ENCODE results near the gene STKLD1.

Gene STKLD1

GRCh38 chr9:133345596-133345995 lies 30.6 kb upstream of the STKLD1 start:
- no peak for DNase-seq (ENCODE audit: low read depth)

- no peak for DNase-seq (ENCODE audit: low read depth)
Observed at GRCh38 chr9:133346021-133346785, 30.0 kb upstream of the STKLD1 start.

- DNase-seq (ENCODE audit: low read depth) = no peak
Observed at GRCh38 chr9:133347515-133347984, 28.6 kb upstream of the STKLD1 start.

GRCh38 chr9:133347985-133348717 lies 28.0 kb upstream of the STKLD1 start, which contains the start of the genes MED22 and RPL7A:
Gene MED22 (minus strand): TSS chr9:133348131. CDS start chr9:133346662, 1,469 bp downstream.
Gene RPL7A (plus strand): TSS chr9:133348218. CDS start chr9:133348244, 26 bp downstream.
- DNase-seq (ENCODE audit: low read depth) = peak; percentile 91

- no peak for DNase-seq (ENCODE audit: low read depth)
Observed at GRCh38 chr9:133348718-133349573, 27.2 kb upstream of the STKLD1 start.

- DNase-seq (ENCODE audit: low read depth) = no peak
Observed at GRCh38 chr9:133349965-133350616, 26.1 kb upstream of the STKLD1 start.

GRCh38 chr9:133351526-133351907 lies 24.6 kb upstream of the STKLD1 start:
- DNase-seq (ENCODE audit: low read depth) = peak; percentile 31

- DNase-seq (ENCODE audit: low read depth) = peak; percentile 39
Observed at GRCh38 chr9:133351908-133352634, 24.1 kb upstream of the STKLD1 start.

GRCh38 chr9:133352635-133353340 lies 23.4 kb upstream of the STKLD1 start:
- no peak for DNase-seq (ENCODE audit: low read depth)

GRCh38 chr9:133353548-133353947 lies 22.6 kb upstream of the STKLD1 start:
- no peak for DNase-seq (ENCODE audit: low read depth)

- DNase-seq (ENCODE audit: low read depth) = no peak
Observed at GRCh38 chr9:133354766-133355165, 21.4 kb upstream of the STKLD1 start.

- no peak for DNase-seq (ENCODE audit: low read depth)
Observed at GRCh38 chr9:133355881-133356357, 20.2 kb upstream of the STKLD1 start.

- no peak for DNase-seq (ENCODE audit: low read depth)
Observed at GRCh38 chr9:133356391-133357091, 19.6 kb upstream of the STKLD1 start, which contains the start of the genes SURF1 and SURF2. Gene SURF1 (minus strand): TSS chr9:133356487. CDS start chr9:133356453, 34 bp downstream. Gene SURF2 (plus strand): TSS chr9:133356550. CDS start chr9:133356593, 43 bp downstream.

- no peak for DNase-seq (ENCODE audit: low read depth)
Observed at GRCh38 chr9:133357656-133358055, 18.5 kb upstream of the STKLD1 start.

- DNase-seq (ENCODE audit: low read depth) = no peak
Observed at GRCh38 chr9:133359399-133360175, 16.6 kb upstream of the STKLD1 start.

- DNase-seq (ENCODE audit: low read depth) = no peak
Observed at GRCh38 chr9:133360400-133361393, 15.5 kb upstream of the STKLD1 start.

GRCh38 chr9:133361507-133362092 lies 14.6 kb upstream of the STKLD1 start:
- DNase-seq (ENCODE audit: low read depth) = no peak

All from fibroblast of the conjunctiva (primary cell).